ENCODE data around the gene CXXC5.

CXXC5 gene

GRCh38 chr5:139647506-139648204 lies 494 bp upstream of the CXXC5 start:
- peak overlapping the region; percentile 34 for H3K4me3 ChIP-seq (ENCODE audit: control insufficient read depth, low read depth, low read length)

GRCh38 chr5:139649082-139649991 lies 1.2 kb downstream of the CXXC5 start:
- no peak for DNase-seq (ENCODE audit: low read depth)
- no peak for TF ChIP-seq CTCF (conservative IDR thresholded peaks at IDR 0.05; ENCODE audit: control insufficient read depth, insufficient read depth, low read depth, low read length)
- H3K4me3 ChIP-seq (ENCODE audit: control insufficient read depth, low read depth, low read length): peak overlapping the region; percentile 73

More at GRCh38 chr5:139647506-139648204, 494 bp upstream of the CXXC5 start:
- DNase-seq (ENCODE audit: low read depth): no peak
- TF ChIP-seq CTCF (conservative IDR thresholded peaks at IDR 0.05; ENCODE audit: control insufficient read depth, insufficient read depth, low read depth, low read length): no peak

GRCh38 chr5:139650031-139650688 lies 2.0 kb downstream of the CXXC5 start:
- H3K4me3 ChIP-seq (ENCODE audit: control insufficient read depth, low read depth, low read length): peak overlapping the region; percentile 73
- TF ChIP-seq CTCF (conservative IDR thresholded peaks at IDR 0.05; ENCODE audit: control insufficient read depth, insufficient read depth, low read depth, low read length): no peak
- DNase-seq (ENCODE audit: low read depth): no peak

GRCh38 chr5:139650689-139651042 lies 2.5 kb downstream of the CXXC5 start:
- peak overlapping the region; percentile 73 for H3K4me3 ChIP-seq (ENCODE audit: control insufficient read depth, low read depth, low read length)
- no peak for TF ChIP-seq CTCF (conservative IDR thresholded peaks at IDR 0.05; ENCODE audit: control insufficient read depth, insufficient read depth, low read depth, low read length)
- DNase-seq (ENCODE audit: low read depth): no peak

GRCh38 chr5:139651043-139651834 lies 3.1 kb downstream of the CXXC5 start:
- peak; percentile 46 for DNase-seq (ENCODE audit: low read depth)
- no peak for TF ChIP-seq CTCF (conservative IDR thresholded peaks at IDR 0.05; ENCODE audit: control insufficient read depth, insufficient read depth, low read depth, low read length)
- peak overlapping the region; percentile 73 for H3K4me3 ChIP-seq (ENCODE audit: control insufficient read depth, low read depth, low read length)
